Endothelial cell of umbilical vein (primary cell): Measurements from ENCODE around the gene DHX15. TPM values are rescaled to one million over a fixed set of nuclear protein-coding genes. Genes with fewer than 3 reads are reported as not detected.
A peak's percentile ranks its signal among the peaks of the same experiment; 100 is the strongest.

ENCODE experiments used
- BruUV-seq: library from RNA; stranded (reverse); fragments of 400-500 nt; replicated peaks from 2 replicates; lab custom pipeline; 2021; lab: Mats Ljungman, UMichigan
- CTCF ChIA-PET: fragments of 300-600, 350-600 bp; sonication (Branson Sonifier 250); formaldehyde crosslinking; loops from one replicate; lab custom pipeline; 2021; ENCODE audit warnings: antibody characterized with exemption, inconsistent platforms; lab: Charles Lee
- POLR2A ChIA-PET: fragments of 300-600, 350-600 bp; sonication (Branson Sonifier 250); formaldehyde crosslinking; loops from one replicate; lab custom pipeline; 2021; ENCODE audit warnings: antibody characterized with exemption, inconsistent platforms; lab: Charles Lee
- DNase-seq: peaks from one replicate; pipeline ENCODE4 v3.0.0-alpha.2; 2011; ENCODE audit warnings: low read depth, low spot score
- FAIRE-seq: peaks from 2 replicates; lab custom pipeline; 2011; peaks lifted over from hg19 to GRCh38; lab: Jason Lieb, UNC
- H2AFZ ChIP-seq: 2 replicates; pipeline ENCODE4 v1.6.0; 2012; ENCODE audit warnings: low read depth, low read length, control low read depth, inconsistent platforms
- H3K27ac ChIP-seq: 2 replicates; pipeline ENCODE4 v1.5.1; 2011; ENCODE audit warnings: low read depth, mild to moderate bottlenecking, control low read depth, low read length, moderate library complexity; ENCODE audit not compliant: insufficient read depth
- H3K27me3 ChIP-seq, 2 experiments: 2 replicates each; pipeline versions ENCODE4 v1.6.0 to v1.6.1; 2011; ENCODE audit warnings: low read length in 2 of 2, mixed read lengths in 1 of 2; ENCODE audit not compliant: control insufficient read depth in 2 of 2, insufficient read depth in 2 of 2
- H3K36me3 ChIP-seq, 2 experiments: 2 replicates in 1 of 2; 3 replicates in 1 of 2; pipeline ENCODE4 v1.5.1; 2011; ENCODE audit warnings: low read length in 2 of 2, mild to moderate bottlenecking in 1 of 2, moderate library complexity in 1 of 2; ENCODE audit not compliant: control insufficient read depth in 2 of 2, insufficient read depth in 2 of 2; ENCODE audit errors: extremely low read depth in 1 of 2
- H3K4me1 ChIP-seq: 3 replicates; pipeline ENCODE4 v1.5.1; 2011; ENCODE audit warnings: mild to moderate bottlenecking, low read length; ENCODE audit not compliant: control insufficient read depth, insufficient read depth; ENCODE audit errors: extremely low read depth
- H3K4me2 ChIP-seq: 2 replicates; pipeline ENCODE4 v1.6.1; 2011; ENCODE audit warnings: low read length, control low read depth, mixed read lengths; ENCODE audit not compliant: insufficient read depth
- H3K4me3 ChIP-seq, 3 experiments: fragments of 200-600 bp in 1 of 3; sonication (generic), shearing (Covaris generic) in 1 of 3; replicated peaks in 1 of 3; 2 replicates each; pipeline ENCODE4 v1.5.1; 2011 to 2016; ENCODE audit warnings: control low read depth in 3 of 3, low read length in 3 of 3, mild to moderate bottlenecking in 2 of 3, inconsistent platforms in 1 of 3, low read depth in 1 of 3, moderate library complexity in 1 of 3; ENCODE audit not compliant: insufficient read depth in 1 of 3
- H3K79me2 ChIP-seq: 2 replicates; pipeline ENCODE4 v1.6.0; 2012; ENCODE audit warnings: low read length, inconsistent platforms; ENCODE audit not compliant: control insufficient read depth, insufficient read depth
- H3K9ac ChIP-seq: replicated peaks from 2 replicates; pipeline ENCODE3; 2011; ENCODE audit warnings: low read length, control low read depth; ENCODE audit not compliant: insufficient read depth; ENCODE audit errors: extremely low read depth
- H3K9me1 ChIP-seq: replicated peaks from 3 replicates; pipeline ENCODE4 v1.6.0; 2011; ENCODE audit warnings: mild to moderate bottlenecking, low read length; ENCODE audit not compliant: control insufficient read depth, insufficient read depth; ENCODE audit errors: extremely low read depth
- H3K9me3 ChIP-seq: replicated peaks from 2 replicates; pipeline ENCODE4 v1.5.1; 2012; ENCODE audit warnings: low read length, inconsistent platforms; ENCODE audit not compliant: control insufficient read depth, insufficient read depth
- H4K20me1 ChIP-seq: replicated peaks from 2 replicates; pipeline ENCODE3; 2011; ENCODE audit warnings: mild to moderate bottlenecking, low read length; ENCODE audit not compliant: control insufficient read depth, insufficient read depth; ENCODE audit errors: extremely low read depth
- FOS ChIP-seq: IDR thresholded peaks from 2 replicates; pipeline ENCODE4 v1.6.1; 2011; ENCODE audit warnings: mild to moderate bottlenecking, low read length, moderate library complexity, borderline replicate concordance; ENCODE audit not compliant: insufficient read depth
- GATA2 ChIP-seq: IDR thresholded peaks from 2 replicates; pipeline ENCODE4 v1.7.0; 2011; ENCODE audit warnings: low read depth, mild to moderate bottlenecking, moderate library complexity, mixed read lengths, low read length; ENCODE audit not compliant: insufficient read length, insufficient read depth
- MYC ChIP-seq: IDR thresholded peaks from one replicate; pipeline ENCODE4 v1.6.1; 2011; ENCODE audit warnings: mild to moderate bottlenecking, low read depth, low read length
- dilution Hi-C: fragments of 300-500 bp; cut with MboI; formaldehyde crosslinking; loops from one replicate; pipeline ENCODE4 v1.15.0; 2019; ENCODE audit warnings: low sequenced_read_pairs; ENCODE audit not compliant: extremely low pct_ligation_motif_present
- intact Hi-C: fragments of 100-400 bp; cut with micrococcal nuclease; formaldehyde crosslinking; loops from one replicate; pipeline ENCODE4 v1.10.0; 2022
- polyA plus RNA-seq, 4 experiments: library from polyadenylated mRNA; depleted of rRNA in 3 of 4; stranded (reverse) in 3 of 4; unstranded in 1 of 4; fragments of >200 nt; gene quantifications; 2 replicates each; pipeline versions ENCODE4 v1.2.1 to v1.2.3, GENCODE V29; 2011 to 2012; ENCODE audit warnings: missing spikeins in 1 of 4
- total RNA-seq: library from RNA; stranded (reverse); gene quantifications from 2 replicates; pipeline ENCODE4 v1.2.3, GENCODE V29; 2021
- TF ChIP-seq, protein P1 (sequence below): IDR thresholded peaks from 2 replicates; pipeline ENCODE4 v1.6.1; 2011; ENCODE audit not compliant: insufficient read depth, insufficient read length

The DHX15 gene
- total and polyA plus RNA-seq, 2 donors (not counting 3 experiments of a cell fraction or from before 2014, with no cell fraction given) = 72.3 to 152 TPM

DNA sequence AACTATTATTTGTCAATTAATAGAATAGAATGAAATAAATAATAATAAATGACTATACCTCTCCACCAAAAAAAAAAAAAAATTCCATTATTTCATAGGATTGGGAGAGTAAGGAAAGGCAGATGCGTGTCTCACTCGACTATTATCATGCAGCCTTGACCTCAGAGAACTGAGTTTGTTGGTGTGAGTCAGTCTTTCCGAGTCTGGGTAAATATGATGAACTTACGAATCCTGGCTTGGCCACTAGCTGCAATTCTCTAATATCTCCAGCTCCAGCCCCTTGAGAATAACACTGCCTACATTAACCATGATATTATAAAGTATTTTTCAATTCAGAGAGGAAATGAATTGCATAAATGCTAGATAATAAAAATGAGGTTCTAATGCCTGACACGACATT is 46.6 kb upstream of the DHX15 start:
- Histone ChIP-seq H3K36me3 (no peaks in the 10 kb centered on the region), H3K27me3 (no peaks in the 10 kb centered on the region), H3K79me2 (no peaks in the 10 kb centered on the region), H3K4me1 (peaks cover 3% of the 10 kb centered on the region), H3K9ac (no peak overlapping the region), H3K4me3 (no peak overlapping the region), H4K20me1 (no peaks in the 10 kb centered on the region), H3K9me1 (no peaks in the 10 kb centered on the region), H3K9me3 (no peaks in the 10 kb centered on the region), H3K27ac (no peak overlapping the region), H2AFZ (no peak overlapping the region), H3K4me2 (peak overlapping the region; percentile 8)
- BruUV-seq = no TSS peak
- dilution Hi-C loops (no loop called here), intact Hi-C loops (no loop called here)
- ChIA-PET POLR2A (no interaction called here), CTCF (interaction anchor here (1.3 to 1.7 kb wide), 2 partner anchors 10 to 57 kb away, joined by 3 to 5 read pairs; no protein-coding TSS in a partner anchor)
- TF ChIP-seq FOS = peak; percentile 52
- TF ChIP-seq GATA2 = peak; percentile 80
- TF ChIP-seq, protein P1, sequence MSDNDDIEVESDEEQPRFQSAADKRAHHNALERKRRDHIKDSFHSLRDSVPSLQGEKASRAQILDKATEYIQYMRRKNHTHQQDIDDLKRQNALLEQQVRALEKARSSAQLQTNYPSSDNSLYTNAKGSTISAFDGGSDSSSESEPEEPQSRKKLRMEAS = no peak
- DNase-seq (peak; percentile 63), FAIRE-seq (peak; percentile 12)

DNA sequence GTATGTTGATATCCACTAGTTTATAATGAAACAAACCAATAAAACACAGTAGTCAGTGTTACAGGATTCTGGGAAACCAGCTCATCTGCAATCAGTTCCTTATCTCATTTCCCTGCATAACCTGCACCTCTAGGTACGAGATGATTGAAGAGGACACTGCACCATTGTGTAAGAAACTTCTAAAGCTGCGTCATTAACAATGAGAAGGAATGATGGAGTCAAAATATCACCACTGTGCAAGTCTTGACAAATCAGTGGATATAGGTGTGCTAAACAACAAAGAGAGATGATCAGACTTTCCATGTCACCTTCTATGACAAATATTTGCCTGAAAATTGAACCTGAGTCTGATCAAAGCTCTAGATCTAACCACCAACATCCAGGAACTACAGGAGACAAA is 40.7 kb upstream of the DHX15 start:
- DNase-seq (no peak), FAIRE-seq (no peak)
- intact Hi-C loops = no loop called here
- Histone ChIP-seq H3K9ac (no peak overlapping the region), H4K20me1 (no peaks in the 10 kb centered on the region), H3K36me3 (no peaks in the 10 kb centered on the region), H3K79me2 (no peaks in the 10 kb centered on the region), H3K9me3 (no peaks in the 10 kb centered on the region), H3K27ac (no peak overlapping the region), H2AFZ (no peak overlapping the region), H3K4me3 (no peak overlapping the region), H3K4me1 (no peaks in the 10 kb centered on the region), H3K9me1 (no peaks in the 10 kb centered on the region), H3K4me2 (no peak overlapping the region), H3K27me3 (peaks cover 6 to 10% of the 10 kb centered on the region in 2 experiments)
- BruUV-seq = no TSS peak
- dilution Hi-C loops = no loop called here
- ChIA-PET CTCF (interaction anchor here (1.3 kb wide), 1 partner anchor 14 kb away, joined by 3 read pairs; no protein-coding TSS in a partner anchor), POLR2A (no interaction called here)
- no peak for TF ChIP-seq MYC
